ENCODE results near the gene USP40. TPM values are rescaled to one million over a fixed set of nuclear protein-coding genes. Genes with fewer than 3 reads are reported as not detected.
"Not testable (repeated sequence)": the region's sequence is repeated elsewhere in the genome, so short reads cannot be mapped to it uniquely, and the experiment has no call there.

Gene USP40, protein sequence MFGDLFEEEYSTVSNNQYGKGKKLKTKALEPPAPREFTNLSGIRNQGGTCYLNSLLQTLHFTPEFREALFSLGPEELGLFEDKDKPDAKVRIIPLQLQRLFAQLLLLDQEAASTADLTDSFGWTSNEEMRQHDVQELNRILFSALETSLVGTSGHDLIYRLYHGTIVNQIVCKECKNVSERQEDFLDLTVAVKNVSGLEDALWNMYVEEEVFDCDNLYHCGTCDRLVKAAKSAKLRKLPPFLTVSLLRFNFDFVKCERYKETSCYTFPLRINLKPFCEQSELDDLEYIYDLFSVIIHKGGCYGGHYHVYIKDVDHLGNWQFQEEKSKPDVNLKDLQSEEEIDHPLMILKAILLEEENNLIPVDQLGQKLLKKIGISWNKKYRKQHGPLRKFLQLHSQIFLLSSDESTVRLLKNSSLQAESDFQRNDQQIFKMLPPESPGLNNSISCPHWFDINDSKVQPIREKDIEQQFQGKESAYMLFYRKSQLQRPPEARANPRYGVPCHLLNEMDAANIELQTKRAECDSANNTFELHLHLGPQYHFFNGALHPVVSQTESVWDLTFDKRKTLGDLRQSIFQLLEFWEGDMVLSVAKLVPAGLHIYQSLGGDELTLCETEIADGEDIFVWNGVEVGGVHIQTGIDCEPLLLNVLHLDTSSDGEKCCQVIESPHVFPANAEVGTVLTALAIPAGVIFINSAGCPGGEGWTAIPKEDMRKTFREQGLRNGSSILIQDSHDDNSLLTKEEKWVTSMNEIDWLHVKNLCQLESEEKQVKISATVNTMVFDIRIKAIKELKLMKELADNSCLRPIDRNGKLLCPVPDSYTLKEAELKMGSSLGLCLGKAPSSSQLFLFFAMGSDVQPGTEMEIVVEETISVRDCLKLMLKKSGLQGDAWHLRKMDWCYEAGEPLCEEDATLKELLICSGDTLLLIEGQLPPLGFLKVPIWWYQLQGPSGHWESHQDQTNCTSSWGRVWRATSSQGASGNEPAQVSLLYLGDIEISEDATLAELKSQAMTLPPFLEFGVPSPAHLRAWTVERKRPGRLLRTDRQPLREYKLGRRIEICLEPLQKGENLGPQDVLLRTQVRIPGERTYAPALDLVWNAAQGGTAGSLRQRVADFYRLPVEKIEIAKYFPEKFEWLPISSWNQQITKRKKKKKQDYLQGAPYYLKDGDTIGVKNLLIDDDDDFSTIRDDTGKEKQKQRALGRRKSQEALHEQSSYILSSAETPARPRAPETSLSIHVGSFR
- total RNA-seq: 10 to 100 TPM; 14.5 to 15.1 TPM

GRCh38 chr2:233566141-233566956 lies at the start of gene USP40:
USP40 (minus strand) TSS chr2:233566782; CDS start chr2:233565554, 1,228 bp downstream.
- ChIA-PET CTCF (no interaction called here), POLR2A (no interaction called here)

DNA sequence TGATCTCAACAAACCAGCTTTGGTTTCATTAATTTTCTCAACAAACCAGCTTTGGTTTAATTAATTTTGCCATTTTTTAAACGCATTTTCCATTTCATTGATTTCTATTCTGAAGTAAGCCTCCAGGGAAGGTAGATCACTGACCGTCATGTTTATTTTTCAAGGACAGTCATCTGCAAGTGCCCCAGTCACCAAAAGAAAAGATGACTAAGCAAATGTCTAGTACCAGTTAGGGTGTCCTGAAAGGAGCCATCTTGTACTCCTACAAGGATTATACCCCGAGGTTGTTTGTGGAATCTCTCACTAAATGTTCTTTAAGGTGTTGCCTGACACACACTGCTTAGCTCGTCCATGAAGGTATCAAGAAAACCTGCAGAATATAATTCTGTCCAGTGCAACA lies 44.7 kb upstream of the USP40 start:
- CTCF ChIA-PET: no interaction called here
- POLR2A ChIA-PET: no interaction called here

GRCh38 chr2:233605680-233606079 lies 39.1 kb upstream of the USP40 start:
- ChIA-PET POLR2A (no interaction called here), CTCF (no interaction called here)

DNA sequence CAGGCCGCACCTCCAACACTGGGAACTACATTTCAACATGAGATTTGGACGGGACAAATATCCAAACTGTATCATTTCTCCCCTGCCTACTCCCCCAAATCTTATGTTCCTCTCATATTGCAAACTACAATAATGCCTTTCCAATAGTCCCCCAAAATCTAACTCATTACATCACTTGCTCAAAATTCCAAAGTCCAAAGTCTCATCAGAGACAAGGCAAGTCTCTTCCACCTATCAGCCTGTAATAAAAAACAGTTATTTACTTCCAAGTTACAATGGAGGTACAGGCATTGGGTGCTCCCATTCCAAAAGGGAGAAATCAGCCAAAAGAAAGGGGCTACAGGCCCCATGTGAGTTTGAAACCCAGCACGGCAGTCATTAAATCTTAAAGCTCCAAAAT lies 38.2 kb upstream of the USP40 start:
- ChIA-PET CTCF (no interaction called here), POLR2A (no interaction called here)

DNA sequence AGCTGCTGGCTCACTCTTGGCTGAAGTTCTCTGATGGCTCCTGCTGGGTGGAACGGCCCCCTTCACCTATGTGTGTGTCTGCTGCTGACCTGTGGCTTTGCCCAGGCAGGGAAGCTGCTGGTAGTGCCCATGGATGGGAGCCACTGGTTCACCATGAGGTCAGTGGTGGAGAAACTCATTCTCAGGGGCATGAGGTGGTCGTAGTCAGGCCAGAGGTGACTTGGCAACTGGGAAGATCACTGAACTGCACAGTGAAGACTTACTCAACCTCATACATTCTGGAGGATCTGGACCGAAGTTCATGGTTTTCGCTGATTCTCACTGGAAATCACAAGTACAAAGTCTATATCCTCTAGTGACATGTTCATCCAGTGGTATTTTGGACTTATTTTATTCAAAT lies 36.9 kb upstream of the USP40 start:
- POLR2A ChIA-PET: no interaction called here
- CTCF ChIA-PET: no interaction called here

- ChIA-PET CTCF (no interaction called here), POLR2A (no interaction called here)
Measured at GRCh38 chr2:233602076-233602475, 35.5 kb upstream of the USP40 start.

DNA sequence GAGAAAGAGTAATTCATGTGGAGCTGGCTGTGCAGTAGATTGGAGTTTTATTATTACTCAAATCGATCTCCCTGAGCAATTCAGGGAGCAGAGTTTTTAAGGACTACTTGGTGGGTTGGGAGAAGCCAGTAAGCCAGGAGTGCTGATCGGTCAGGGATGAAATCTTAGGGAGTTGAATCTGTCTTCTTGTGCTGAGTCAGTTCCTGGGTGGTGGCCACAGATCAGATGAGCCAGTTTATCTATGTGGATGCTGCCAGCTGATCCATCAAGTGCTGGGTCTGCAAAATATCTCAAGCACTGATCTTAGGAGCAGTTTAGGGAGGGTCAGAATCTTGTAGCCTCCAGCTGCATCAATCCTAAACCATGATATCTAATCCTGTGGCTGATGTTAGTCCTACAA lies 33.8 kb upstream of the USP40 start:
- POLR2A ChIA-PET: no interaction called here
- CTCF ChIA-PET: no interaction called here

- ChIA-PET CTCF (no interaction called here), POLR2A (no interaction called here)
Measured at GRCh38 chr2:233598952-233599351, 32.4 kb upstream of the USP40 start.

DNA sequence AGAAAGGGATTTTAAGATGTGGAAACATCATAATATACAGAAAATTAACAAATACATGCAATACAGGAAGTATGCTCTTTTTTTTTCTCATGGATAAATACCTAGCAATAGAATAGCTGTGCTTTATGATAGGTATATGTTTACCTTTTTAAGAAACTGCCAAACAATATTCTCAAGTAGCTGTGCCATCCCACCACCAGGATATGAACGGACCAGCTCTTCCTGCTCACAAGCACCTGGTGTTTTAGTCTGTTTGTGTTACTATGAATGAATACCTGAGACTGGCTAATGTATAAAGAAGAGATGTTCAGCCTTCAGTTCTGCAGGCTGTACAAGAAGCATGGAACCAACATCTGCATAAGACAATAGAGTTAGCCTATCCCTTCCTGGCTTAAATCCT lies 30.9 kb upstream of the USP40 start:
- POLR2A ChIA-PET: no interaction called here
- CTCF ChIA-PET: no interaction called here

- POLR2A ChIA-PET: no interaction called here
- CTCF ChIA-PET: no interaction called here
Measured at GRCh38 chr2:233593201-233593600, 26.6 kb upstream of the USP40 start.

DNA sequence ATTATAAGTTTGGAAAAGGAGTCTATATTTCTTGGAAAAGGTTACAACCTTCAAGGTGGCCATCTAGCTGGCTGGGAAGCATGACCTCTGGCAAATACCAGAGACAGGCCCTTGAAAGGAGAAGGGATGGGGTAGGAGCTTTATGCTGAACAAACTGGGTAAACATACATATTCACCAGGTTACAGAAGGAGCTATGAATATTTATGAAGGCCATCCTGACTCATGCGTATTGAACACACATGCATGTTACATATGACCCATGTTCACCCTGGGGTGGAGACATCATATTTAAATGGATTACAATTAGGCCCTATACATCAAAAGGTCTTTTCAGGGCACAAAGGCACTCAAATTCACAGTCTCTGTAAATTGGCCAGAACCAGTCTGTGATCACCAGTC lies 26.1 kb upstream of the USP40 start:
- CTCF ChIA-PET, POLR2A ChIA-PET: not testable (repeated sequence)

- POLR2A ChIA-PET: no interaction called here
- CTCF ChIA-PET: no interaction called here
Measured at GRCh38 chr2:233588400-233588799, 21.8 kb upstream of the USP40 start.

DNA sequence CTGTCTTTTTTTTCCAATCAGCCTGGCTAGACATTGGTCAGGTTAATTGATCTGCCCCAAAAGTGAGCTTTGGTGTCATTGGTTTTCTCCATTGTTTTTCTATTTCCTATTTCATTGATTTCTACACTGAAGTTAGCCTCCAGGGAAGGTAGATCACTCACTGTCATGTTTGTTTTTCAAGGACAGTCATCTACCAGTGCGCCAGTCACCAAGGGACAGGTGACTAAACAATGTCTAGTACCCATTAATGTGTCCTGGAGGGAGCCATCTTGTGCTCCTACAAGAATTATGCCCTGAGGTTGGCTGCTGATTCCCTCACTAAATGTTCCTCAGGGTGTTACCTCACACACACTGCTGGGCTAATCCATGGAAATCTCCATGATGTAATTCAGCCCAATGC lies 17.6 kb upstream of the USP40 start:
- CTCF ChIA-PET: no interaction called here
- POLR2A ChIA-PET: no interaction called here

DNA sequence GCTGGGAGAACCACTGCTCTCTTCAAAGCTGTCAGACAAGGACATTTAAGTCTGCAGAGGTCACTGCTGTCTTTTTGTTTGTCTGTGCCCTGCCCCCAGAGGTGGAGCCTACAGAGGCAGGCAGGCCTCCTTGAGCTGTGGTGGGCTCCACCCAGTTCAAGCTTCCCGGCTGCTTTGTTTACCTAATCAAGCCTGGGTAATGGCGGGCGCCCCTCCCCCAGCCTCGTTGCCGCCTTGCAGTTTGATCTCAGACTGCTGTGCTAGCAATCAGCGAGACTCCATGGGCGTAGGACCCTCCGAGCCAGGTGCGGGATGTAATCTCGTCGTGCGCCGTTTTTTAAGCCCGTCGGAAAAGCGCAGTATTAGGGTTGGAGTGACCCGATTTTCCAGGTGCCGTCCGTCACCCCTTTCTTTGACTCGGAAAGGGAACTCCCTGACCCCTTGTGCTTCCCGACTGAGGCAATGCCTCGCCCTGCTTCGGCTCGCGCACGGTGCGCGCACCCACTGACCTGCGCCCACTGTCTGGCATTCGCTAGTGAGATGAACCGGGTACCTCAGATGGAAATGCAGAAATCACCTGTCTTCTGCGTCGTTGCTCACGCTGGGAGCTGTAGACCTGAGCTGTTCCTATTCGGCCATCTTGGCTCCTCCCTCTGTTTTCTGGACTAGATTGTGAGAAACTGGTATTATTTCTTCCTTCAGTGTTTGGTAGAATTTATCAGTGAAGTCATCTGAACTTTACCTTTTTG lies 16.8 kb upstream of the USP40 start:
- CTCF ChIA-PET: not testable (repeated sequence)

GRCh38 chr2:233577341-233577740 lies 10.8 kb upstream of the USP40 start:
- CTCF ChIA-PET: not testable (repeated sequence)

More for the DNA sequence above, 16.8 kb upstream of the USP40 start:
- POLR2A ChIA-PET: not testable (repeated sequence)

DNA sequence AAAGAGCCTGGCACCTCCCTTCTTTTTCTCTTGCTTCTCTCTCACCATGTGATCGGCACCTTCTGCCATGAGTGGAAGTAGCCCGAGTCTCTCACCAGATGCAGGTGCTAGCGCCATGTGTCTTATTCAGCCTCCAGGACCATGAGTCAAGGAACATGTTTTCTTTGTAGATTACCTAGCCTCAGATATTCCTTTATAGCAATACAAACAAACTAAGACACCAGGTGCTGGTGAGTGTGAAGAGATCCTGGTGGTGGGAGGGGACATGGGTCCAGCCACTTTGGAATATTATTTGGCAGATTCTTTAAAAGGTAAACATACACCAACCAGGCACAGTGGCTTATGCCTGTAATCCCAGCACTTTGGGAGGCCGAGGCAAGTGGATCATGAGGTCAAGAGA lies 5.9 kb upstream of the USP40 start:
- ChIA-PET POLR2A (no interaction called here), CTCF (interaction anchor here (0.8 kb wide), 1 partner anchor 22 kb away, joined by 3 read pairs; no protein-coding TSS in a partner anchor)

More at GRCh38 chr2:233577341-233577740, 10.8 kb upstream of the USP40 start:
- POLR2A ChIA-PET: not testable (repeated sequence)

DNA sequence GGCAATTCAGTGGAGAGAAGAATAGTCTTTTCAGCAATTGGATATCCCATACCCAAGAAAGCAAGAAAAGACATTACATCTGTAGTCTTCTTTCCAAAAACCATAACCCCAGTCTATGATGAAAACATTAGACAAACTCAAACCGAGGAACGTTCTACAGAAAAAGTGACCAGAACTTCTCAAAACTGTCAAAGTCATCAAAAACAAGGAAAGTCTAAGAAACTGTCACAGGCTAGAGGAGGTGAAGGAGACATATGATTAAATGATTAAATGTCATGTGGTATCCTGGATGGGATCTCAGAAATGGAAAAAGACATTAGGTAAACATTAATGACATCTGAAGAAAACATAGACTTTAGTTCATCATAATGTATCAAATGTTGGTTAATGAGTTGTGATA lies 4.9 kb upstream of the USP40 start:
- ChIA-PET CTCF (no interaction called here), POLR2A (no interaction called here)

DNA sequence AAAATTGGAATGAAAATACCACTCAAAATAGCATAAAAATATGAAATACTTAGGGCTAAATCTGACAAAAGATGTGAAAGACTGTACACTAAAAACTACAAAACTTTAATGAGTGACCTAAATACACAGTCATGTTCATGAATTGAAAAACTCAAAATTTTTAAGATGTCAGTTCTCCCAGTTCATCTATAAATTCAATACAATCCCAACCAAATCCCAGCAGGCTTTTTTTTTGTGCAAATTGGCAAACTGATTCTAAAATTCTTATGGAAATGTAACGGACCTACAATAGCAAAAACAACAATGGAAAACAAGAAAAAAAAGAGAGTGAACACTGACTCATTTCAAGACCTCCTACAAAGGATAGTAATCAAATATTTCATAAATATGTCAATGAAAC lies 4.4 kb upstream of the USP40 start:
- CTCF ChIA-PET: no interaction called here

DNA sequence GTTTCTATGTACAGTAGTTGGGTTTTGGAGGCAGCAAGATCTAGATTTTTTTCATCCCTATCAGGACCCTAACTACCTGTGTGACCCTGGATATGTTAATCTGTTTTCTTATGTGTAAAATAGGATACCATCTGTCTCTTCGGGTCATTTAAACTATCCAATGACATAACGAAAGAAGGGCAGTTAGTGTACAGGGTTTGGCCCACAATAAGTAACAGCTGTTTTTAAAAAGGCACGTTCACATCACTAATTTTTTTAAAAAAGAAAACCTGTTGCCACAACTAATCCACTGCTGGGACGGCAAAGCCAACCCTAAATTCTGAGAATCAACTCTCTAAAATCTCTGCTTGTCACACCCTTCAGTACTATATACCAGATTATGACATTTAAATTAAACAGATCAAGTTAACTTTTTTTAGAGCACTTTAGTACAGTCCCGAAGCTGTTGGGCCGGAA lies 869 bp downstream of the USP40 start:
- POLR2A ChIA-PET: no interaction called here

More for the DNA sequence above, 4.4 kb upstream of the USP40 start:
- POLR2A ChIA-PET: no interaction called here

More for the DNA sequence above, 869 bp downstream of the USP40 start:
- CTCF ChIA-PET: no interaction called here

Measured in activated CD8-positive, alpha-beta memory T cell treated with anti-CD3 and anti-CD28 coated beads for 36 hours (primary cell).